IPS-NIHi11 (cell line): ENCODE measurements around the gene SYNPR.
"Not testable (repeated sequence)": the region's sequence is repeated elsewhere in the genome, so short reads cannot be mapped to it uniquely, and the experiment has no call there.

ENCODE experiments used
- DNase-seq: peaks from one replicate; pipeline ENCODE4 v3.0.0; 2012; ENCODE audit warnings: mixed read lengths, low spot score

SYNPR gene

GRCh38 chr3:63278171-63279004 is at the start of gene SYNPR:
SYNPR (plus strand) TSS chr3:63278308.
- DNase-seq: peak; percentile 82

DNA sequence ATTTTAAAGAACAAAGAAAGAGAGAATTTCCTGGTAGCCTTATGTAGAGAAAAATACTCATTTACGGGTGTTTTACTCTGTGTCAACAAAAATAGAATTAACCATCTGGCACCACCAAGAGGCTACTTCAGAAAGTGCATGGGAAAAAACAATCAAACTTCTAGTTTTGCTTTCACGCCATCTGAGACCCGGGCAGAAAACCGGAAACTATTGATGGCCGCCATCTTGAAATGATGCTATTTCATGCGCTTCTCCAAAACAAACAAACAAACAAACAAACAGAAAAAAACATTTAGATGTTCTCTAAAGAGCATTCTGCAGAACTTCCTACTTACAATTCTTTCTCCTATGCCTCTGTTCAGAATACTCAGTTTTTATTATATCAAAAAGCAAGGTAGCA is 49.4 kb upstream of the SYNPR start:
- DNase-seq: peak; percentile 48

- no peak for DNase-seq
Observed at GRCh38 chr3:63230146-63230545, 48.0 kb upstream of the SYNPR start.

DNA sequence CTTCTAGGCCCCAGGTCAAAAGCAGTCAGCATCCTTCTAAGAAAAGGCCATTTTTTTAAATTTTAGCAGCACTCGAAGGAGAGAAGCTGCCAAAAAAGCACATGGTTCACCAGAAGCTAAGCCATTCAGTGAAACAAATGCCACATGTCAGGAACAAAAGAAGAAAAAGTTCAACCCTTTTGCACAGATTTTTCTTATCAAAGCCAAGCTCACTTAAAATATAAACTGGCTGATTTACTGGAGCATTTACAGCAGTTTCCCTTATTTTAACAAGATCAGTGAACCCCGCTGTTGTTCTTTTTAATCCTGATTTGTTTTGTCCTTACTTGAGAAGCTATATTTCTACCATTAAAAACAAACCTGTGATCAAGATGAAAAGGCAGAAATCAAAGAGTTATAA is 46.5 kb upstream of the SYNPR start:
- DNase-seq: no peak

GRCh38 chr3:63232764-63233396 is 45.2 kb upstream of the SYNPR start:
- no peak for DNase-seq

DNA sequence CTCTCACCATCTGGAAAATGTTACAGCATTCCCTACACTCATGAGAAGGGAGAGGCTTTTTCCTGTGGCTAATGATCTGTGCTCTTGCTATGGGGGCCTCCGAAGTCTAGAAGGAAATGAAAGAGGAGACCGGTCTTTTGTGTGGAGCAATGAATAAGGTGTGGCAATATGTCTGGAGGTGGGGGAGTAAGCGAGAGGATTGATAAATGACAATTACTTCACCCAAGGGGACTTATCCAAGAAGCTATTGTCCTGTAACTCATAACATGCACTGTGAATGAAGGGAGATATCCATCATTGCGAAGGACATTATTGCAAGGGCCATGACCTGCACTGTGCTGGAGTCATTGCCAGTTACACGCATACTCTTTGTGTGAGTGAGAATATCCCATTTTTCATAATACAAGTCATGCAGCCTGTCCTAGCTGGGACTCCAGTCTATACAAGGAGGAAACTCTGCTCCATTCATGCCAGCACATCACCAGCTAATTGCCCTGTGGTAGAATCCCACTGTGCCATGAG is 37.7 kb upstream of the SYNPR start:
- no peak for DNase-seq

- no peak for DNase-seq
Observed at GRCh38 chr3:63242124-63242523, 36.0 kb upstream of the SYNPR start.

DNA sequence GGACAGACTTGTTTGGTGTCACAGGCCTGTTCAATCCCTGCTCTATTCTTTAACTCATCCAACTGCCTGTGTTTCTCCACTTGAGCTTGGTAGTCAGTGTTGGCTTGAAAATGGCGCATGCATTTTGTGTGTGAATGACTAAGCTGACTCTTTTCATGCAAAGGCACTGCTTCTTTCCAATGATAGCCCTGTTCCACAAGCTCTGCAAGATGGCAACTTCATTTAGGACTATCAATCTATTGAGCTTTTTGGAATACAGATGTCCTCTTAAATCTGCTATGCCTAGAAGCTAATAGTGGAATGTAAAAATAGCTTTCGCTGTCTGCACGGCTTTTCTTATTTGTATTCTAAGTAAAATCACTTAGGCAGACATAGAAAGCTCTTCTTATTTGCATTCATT is 33.6 kb upstream of the SYNPR start:
- no peak for DNase-seq

DNA sequence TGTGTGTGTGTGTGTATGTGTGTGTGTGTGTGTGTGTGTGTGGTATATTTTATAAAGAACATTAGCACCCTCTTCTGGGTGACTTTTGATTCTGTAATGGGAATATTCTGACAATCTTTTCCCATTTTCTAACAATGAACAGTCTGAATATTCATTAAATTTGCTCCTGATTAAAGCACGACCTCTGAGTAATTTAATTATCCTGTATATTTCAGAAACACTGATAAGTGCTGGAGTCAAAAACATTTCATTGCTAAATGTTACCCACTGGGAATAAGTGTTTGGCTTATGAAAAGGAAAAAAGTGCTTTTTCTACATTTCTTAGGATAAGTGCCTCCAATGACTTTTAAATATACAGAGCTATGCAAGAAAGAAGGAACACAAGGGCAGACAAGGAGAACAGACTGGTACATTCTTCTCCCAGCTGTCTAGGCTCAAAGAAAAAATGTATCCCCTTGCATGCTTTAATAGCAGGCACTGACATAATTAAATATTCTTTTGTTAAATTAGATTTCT is 32.3 kb upstream of the SYNPR start:
- no peak for DNase-seq

GRCh38 chr3:63248015-63248414 is 30.1 kb upstream of the SYNPR start:
- no peak for DNase-seq

- no peak for DNase-seq
Observed at GRCh38 chr3:63251499-63251898, 26.6 kb upstream of the SYNPR start.

GRCh38 chr3:63255819-63256218 is 22.3 kb upstream of the SYNPR start:
- DNase-seq: not testable (repeated sequence)

DNA sequence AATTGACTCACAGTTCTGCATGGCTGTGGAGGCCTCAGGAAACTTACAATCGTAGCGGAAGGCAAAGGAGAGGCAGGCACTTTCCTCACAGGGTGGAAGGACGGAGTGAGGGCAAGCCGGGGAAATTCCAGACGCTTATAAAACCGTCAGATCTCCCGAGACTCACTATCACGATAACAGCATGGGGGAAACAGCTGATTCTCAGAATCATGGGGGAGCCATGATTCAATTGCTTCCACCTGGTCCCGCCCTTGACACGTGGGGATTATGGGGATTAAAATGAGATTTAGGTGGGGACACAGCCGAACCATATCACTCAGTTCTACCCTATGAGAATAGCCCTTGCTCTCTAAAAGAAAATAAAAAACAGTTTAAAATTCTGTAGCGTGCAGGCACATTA is 13.4 kb upstream of the SYNPR start:
- no peak for DNase-seq

GRCh38 chr3:63274359-63274758 is 3.7 kb upstream of the SYNPR start:
- no peak for DNase-seq

DNA sequence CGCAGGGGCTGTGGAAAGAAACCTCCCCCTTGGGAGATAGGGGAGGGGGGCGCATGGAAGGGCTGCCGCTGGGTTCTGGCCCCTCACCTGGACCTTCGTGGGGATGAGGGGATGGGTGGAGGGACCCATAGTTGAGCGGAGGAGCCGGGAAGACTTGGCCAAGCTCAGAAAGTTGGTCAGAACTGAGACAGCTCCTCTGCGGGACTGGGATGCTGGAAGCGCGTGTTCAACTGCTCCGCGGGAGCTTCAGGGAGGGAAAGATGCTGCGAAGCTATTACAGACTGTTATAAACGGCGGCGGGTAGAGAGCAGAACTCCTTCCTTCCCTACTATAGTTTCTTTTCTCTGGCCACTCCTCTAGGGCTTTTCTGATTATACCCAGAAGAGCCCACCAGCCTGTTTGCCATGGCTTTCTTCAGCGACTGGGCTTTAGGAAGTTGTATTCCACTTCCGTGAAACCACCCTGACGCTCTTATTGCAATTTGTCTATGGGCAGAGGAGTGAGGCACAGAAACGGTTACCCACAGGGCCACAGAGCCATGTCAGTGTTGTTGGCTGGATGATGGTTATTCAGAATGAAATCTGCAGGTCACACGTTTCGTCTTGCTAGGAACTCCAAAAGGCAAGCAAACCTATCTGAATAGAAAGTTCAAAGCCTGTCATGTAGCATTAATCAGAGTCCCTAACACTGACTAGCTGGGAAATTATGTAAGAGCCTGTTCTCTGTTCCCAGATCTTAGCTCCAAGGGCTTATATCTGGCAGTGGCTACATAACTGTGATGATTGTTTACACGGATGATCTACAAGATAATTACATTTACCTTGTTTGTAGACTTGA is 1.1 kb downstream of the SYNPR start:
- DNase-seq: peak; percentile 24

GRCh38 chr3:63287610-63288009 is 9.5 kb downstream of the SYNPR start:
- DNase-seq: no peak

- no peak for DNase-seq
Observed at GRCh38 chr3:63290686-63291085, 12.6 kb downstream of the SYNPR start.

DNA sequence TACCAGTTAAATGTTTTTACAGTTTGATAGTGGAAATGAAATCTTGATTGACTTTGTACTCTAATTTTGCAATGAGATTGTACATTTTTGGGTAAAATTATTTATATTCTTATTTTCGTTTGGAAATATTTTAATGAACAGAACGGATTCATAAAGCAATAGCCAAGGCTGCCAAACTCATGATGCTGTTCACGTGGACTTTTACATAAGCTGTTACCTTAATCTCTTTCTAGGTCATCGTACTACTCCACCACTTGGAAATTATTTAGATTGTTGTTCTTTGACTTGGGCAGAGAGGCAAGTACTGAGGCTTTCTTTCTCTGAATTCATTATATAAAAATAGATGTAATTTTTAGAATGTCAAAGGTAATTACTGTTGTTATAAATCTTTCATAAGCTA is 16.2 kb downstream of the SYNPR start:
- no peak for DNase-seq

- no peak for DNase-seq
Observed at GRCh38 chr3:63295356-63295755, 17.2 kb downstream of the SYNPR start.

- DNase-seq: no peak
Observed at GRCh38 chr3:63295806-63296205, 17.7 kb downstream of the SYNPR start.

GRCh38 chr3:63296249-63296648 is 18.1 kb downstream of the SYNPR start:
- no peak for DNase-seq

- no peak for DNase-seq
Observed at GRCh38 chr3:63303238-63303637, 25.1 kb downstream of the SYNPR start.
